Stimulated activated CD4-positive, alpha-beta T cell treated with anti-CD3 and anti-CD28 coated beads, Interleukin-12 subunit alpha, Interleukin-12 subunit beta, amount 100 ng/mL, for 48 hours (primary cell): ENCODE results near the gene UMPS.
A peak's percentile ranks its signal among the peaks of the same experiment; 100 is the strongest.
"Not testable (repeated sequence)": the region's sequence is repeated elsewhere in the genome, so short reads cannot be mapped to it uniquely, and the experiment has no call there.

Source experiments
- DNase-seq, 3 donors: peaks; one replicate each; pipeline ENCODE4 v3.0.0-alpha.2; 2020; ENCODE audit warnings: low read depth in 2 of 3, low spot score in 1 of 3

The UMPS gene

DNA sequence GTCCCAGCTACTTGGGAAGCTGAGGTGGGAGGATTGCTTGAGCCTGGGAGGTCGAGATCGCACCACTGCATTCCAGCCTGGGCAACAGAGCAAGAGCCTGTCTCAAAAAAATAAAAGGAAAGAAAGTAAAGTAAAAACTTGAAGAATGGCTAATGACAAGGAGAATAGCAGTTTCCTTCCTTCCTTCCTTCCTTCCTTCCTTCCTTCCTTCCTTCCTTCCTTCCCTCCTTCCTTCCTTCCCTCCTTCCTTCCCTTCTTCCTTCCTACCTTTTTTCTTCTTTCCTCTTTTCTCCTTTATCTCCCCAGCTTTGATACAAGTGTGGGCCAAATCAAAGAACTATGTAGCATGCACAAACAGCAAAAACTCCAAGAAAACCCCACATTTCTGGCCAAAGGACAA, 23.0 kb upstream of the UMPS start:
- not testable (repeated sequence) for DNase-seq

GRCh38 chr3:124707656-124708062, 22.6 kb upstream of the UMPS start:
- DNase-seq = no peak

DNA sequence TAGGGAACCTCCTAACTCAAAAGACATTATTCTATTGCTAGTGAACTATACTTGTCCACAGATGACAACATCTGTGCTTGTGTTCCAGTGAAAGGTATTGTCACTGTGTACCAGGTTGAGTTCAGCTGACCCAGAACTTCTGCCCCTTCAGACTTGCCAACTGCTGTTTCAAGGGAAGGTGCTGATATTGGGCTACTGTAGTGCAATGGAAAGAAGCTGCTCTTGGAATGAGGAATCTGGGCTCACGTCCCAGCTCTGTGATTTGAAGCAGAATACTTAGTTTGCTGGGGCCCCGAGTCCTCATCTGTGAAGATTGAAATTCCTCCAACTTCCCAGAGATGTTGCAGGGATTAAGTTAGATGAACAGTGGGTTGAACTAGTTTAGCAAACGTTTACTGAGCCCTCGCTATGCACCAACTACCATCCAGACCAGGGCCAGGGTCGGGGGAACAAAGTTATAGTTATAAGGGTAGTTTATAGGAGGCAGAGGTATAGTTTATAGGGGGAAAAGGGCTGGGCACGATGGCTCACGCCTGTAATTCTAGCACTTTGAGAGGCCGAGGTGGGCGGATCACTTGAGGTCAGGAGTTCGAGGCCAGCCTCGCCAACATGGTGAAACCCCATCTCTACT, 15.9 kb upstream of the UMPS start:
- no peak for DNase-seq

- no peak for DNase-seq
Observed at GRCh38 chr3:124722589-124722988, 7.7 kb upstream of the UMPS start.

- DNase-seq = peak in 1 of 3 donors; percentile 12
Observed at GRCh38 chr3:124730941-124731297, 667 bp downstream of the UMPS start.

DNA sequence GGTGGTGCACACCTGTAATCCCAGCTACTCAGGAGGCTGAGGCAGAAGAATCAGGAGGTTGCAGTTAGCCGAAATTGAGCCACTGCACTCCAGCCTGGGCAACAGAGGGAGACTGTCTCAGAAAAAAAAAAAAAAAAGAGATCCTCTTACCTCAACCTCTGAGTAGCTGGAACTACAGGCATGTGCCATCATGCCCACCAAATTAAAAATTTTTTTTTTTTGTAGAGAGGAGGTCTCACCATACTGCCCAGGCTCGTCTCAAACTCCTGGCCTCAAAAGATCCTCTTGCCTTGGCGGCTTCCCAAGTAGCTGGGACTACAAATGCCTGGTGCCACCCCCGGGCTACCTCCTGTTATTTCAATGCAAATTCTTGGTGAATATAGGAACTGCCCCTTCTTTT, 1.5 kb downstream of the UMPS start:
- DNase-seq = no peak

DNA sequence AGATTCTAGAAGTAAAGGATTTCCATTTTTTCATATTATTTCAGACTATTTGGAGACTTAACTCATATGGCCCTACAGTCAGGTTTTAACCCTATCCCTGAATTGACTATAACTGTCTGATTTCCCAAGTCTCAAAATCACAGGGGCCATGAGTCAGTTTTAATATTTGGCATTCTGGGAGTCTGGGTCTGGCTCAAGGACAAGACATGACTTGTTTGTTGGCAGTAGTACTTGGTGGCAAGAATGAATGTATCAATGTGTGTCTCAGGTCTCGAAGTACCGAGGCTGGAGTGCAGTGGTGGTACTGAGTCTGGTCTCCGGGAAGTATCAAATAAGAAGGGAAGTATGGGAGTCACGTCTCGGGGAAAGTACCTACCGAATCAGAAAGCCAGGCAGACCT, 10.8 kb downstream of the UMPS start:
- no peak for DNase-seq

DNA sequence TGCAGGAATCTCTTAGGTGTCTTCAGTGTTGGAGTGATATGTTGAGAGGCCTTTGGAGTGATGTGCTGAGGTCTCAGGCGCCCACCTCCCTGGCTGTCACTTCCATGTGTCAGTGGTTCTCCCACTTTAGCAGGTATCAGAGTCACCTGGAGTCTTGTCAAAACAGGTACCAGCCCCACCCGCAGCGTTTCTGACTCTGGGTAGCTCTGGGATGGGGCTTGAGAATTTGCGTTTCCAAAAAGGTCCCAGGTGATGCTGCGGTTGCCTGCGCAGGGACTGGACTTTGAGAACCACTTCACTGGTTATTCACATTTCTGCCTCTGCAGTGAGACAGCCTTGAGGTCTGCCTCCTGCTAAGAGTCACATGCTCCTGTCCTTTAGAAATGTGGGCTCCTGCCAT, 15.5 kb downstream of the UMPS start:
- DNase-seq = no peak

GRCh38 chr3:124747111-124747981, 17.1 kb downstream of the UMPS start:
- no peak for DNase-seq

DNA sequence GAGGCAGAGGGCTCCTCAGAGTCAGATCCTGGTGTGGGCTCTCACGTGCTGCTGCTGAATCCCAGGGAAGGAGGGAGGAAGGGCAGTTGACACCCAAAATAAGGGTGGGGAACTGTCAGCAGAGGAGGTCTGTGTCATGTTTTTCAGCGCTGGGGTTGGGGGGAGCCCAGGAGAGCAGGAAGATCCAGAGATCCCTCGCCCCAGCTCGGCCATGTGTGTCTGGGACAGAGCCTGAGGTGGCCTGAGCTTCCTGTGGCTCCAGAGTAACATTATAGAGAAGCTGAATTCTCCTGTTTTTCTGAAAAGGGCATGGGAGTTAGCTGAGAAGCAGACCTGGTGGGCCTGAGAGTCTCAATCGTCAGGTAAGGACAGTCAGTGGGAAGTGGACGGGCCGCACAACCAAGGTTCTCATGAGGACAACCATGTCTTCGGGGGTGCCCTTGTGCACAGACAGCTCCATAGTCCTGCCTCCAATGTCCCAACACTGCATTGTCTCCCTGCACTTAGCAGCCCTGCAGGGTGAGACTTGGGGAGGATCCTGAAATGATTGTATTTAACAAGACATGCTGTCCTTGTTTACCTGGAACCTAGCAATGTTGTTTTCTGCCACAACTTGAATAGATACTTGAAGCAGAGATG, 18.4 kb downstream of the UMPS start:
- DNase-seq = no peak

- DNase-seq = not testable (repeated sequence)
Observed at GRCh38 chr3:124749877-124750276, 19.6 kb downstream of the UMPS start.

GRCh38 chr3:124751501-124751900, 21.2 kb downstream of the UMPS start:
- no peak for DNase-seq

GRCh38 chr3:124752051-124752450, 21.8 kb downstream of the UMPS start:
- DNase-seq = no peak

GRCh38 chr3:124757926-124758325, 27.7 kb downstream of the UMPS start:
- not testable (repeated sequence) for DNase-seq

DNA sequence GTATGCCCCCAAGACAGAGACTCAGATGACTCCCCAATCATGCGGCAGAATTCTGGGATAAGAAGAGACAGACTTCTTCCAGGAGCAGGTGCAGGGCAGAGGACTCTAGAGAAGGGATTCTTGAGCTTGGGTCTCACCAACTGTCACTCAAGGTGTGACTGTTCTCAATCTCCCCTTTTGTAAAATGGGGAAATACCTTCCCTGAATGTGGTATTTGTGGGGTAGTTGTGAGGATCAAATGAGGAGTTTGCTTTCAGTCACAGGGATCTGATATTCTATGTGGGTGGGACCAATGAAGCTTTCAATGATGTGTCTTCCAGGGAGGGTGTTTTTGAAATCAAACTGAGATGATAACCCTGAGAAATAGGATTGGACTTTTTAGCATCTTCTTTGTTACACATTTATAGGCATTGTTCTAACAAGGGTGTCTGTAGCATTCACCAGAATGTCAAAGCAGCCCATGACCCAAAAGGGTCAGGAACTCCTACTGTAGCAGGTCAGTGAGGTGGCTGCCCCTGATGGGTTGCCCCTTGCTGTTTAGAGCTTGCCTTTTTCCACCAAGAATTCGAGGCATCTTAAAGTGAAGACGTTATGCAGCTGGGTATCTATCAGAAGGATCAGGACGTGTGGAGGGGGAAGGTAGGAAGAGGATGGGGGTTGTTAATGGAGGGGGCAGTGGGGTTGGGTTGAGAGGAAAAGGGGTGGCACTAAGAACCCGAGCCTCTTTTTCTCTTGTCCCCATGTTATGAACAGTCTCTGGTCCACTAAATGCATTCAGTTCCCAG, 28.8 kb downstream of the UMPS start:
- no peak for DNase-seq

- DNase-seq = no peak
Observed at GRCh38 chr3:124759666-124760401, 29.6 kb downstream of the UMPS start.

DNA sequence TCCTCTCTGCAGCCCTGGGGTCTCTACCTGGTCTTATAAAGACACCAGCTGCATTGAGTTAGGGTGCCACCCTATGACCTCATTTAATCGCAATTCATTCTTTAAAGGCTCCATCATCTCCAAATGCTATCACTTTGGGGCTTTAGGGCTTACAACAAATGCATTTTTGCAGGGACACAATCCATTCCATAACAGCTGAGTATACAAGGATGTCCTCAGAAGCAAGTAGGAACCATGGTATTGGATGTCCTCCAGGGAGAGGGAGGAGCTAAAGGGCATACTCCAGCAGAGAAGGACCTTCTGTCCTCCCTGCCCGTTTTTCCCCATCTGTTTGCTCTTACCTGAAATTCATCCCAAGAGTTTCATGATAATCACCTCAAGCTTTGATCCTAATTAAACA, 30.3 kb downstream of the UMPS start:
- DNase-seq = no peak

- peak; percentile 64 to 82 (median 66) for DNase-seq
Observed at GRCh38 chr3:124761250-124761796, 31.1 kb downstream of the UMPS start.

DNA sequence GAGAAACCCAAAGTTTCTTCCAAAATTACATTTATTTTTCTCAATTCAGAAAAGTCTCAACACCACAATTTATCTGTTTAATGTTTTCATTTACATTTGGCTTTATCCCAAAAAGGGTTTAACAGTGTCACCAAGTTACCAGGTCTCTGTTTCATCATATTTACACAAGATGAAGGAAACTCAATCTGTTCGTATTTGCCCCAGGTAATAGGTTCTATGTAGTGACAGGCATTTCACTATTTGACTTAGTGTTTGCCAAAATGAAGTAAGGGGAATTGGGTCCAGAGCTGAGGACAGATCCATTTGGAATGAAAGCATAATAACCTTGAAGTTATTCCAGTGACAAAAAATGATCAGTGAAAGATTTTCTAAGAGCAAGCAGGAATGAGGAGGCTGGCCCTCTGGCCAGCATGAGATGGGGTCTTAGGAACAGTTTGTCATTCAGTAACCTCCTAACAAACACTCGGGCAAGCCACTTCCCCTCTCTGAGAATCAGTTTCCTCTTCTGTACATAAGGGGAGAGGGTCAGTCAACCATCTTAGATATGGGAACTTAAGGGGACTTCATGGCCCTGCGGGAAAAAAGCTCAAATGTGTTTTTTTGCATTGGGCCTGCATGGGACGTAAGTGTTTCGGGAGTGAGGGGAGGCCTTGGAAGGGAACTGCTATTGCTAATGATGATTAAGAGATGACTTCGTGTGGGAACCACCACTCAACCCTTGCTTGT, 31.8 kb downstream of the UMPS start:
- DNase-seq = no peak

- DNase-seq = no peak
Observed at GRCh38 chr3:124762661-124763011, 32.4 kb downstream of the UMPS start.
